Prostate gland (tissue), 2 donors: ENCODE results near the gene FBXW10. TPM values are rescaled to one million over a fixed set of nuclear protein-coding genes. Genes with fewer than 3 reads are reported as not detected.
"Not testable (repeated sequence)": the region's sequence is repeated elsewhere in the genome, so short reads cannot be mapped to it uniquely, and the experiment has no call there.

Experiments used
- DNase-seq: peaks from one replicate; pipeline ENCODE4 v3.0.0-alpha.2; 2019; ENCODE audit warnings: low spot score
- H3K27ac ChIP-seq, 2 donors: fragments of 200-600 bp; sonication (generic); 2 replicates each; pipeline ENCODE4 v1.5.1; 2017 to 2019
- H3K27me3 ChIP-seq: fragments of 200-600 bp; sonication (generic); replicated peaks from 2 replicates; pipeline ENCODE4 v1.5.1; 2019; ENCODE audit not compliant: insufficient read depth
- H3K36me3 ChIP-seq, 2 donors: fragments of 200-600 bp; sonication (generic); 1 replicate in 1 of 2; 2 replicates in 1 of 2; pipeline versions ENCODE4 v1.5.1 to v1.8.1; 2017 to 2019
- H3K4me1 ChIP-seq: fragments of 200-600 bp; sonication (generic); replicated peaks from 2 replicates; pipeline ENCODE4 v1.5.1; 2019
- H3K4me3 ChIP-seq, 2 donors: fragments of 200-600 bp; sonication (generic); 2 replicates each; pipeline ENCODE4 v1.5.1; 2017 to 2019
- H3K9me3 ChIP-seq: fragments of 200-600 bp; sonication (generic); 2 replicates; pipeline ENCODE4 v1.5.1; 2017
- WGBS: methylation state at CpG from one replicate; pipeline ENCODE4 v1.1.5; 2018; 5-methylcytosine and 5-hydroxymethylcytosine counted together
- intact Hi-C: fragments of 100-400 bp; cut with DNase I; formaldehyde crosslinking; loops from one replicate; pipeline ENCODE4 v1.14.2; 2022
- total RNA-seq, 2 donors: library from RNA; depleted of rRNA; stranded (reverse); fragments of >200 nt; gene quantifications; one replicate each; pipeline ENCODE4 v1.1.0, GENCODE V29; 2016
- TF ChIP-seq, protein P1 (sequence below), 4 experiments: fragments of 200-600 bp in 2 of 4; fragments of 450-650 bp in 2 of 4; sonication (generic) in 2 of 4; IDR thresholded peaks; 1 replicate in 3 of 4; 2 replicates in 1 of 4; pipeline ENCODE4 v1.5.1; 2016 to 2019; ENCODE audit warnings: antibody characterized with exemption in 4 of 4, mild to moderate bottlenecking in 2 of 4, moderate library complexity in 2 of 4

Gene FBXW10
- 1 to 10 TPM in 1 of 2 donors, not detected in 1; 1.8 TPM for total RNA-seq

DNA sequence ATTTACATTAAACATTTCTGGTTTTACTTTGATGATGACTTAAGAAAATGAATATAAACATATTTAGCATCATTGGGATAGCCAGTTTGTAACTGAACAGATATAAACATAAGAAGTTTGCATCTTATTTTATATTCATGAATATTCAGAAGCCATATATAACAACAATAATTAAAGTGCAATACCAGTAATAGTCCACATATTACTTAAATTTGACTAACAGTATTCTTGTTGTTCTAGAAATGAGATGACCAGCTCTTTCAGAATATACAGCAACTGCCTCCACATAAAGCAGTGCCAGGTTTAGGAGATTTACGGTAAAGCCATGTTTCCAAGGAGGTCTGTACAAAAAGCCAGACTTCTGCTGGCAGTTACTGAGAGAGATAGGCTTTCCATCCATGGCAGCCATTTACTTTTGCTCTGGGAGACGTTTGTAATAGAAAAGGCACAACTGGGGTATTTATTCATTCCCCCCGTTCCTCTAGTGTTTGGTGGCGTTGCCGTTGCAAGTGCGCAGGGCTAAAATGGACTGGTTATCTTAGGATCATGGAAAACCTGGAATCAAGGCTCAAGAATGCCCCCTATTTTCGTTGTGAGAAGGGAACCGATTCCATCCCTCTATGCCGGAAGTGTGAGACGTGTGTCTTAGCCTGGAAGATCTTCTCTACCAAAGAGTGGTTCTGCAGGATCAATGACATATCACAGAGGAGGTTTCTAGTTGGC, at the start of gene FBXW10:
TSS of gene FBXW10 (plus strand) at position 356 of the 723 bp plus-strand sequence. CDS start at position 547, 191 bp downstream.
- H3K27me3 ChIP-seq, DNase-seq, intact Hi-C loops, H3K27ac ChIP-seq, H3K36me3 ChIP-seq, H3K4me1 ChIP-seq, H3K4me3 ChIP-seq, H3K9me3 ChIP-seq: not testable (repeated sequence)
- WGBS, result 27% methylated on average over 9 of the region's 10 CpGs

- H3K27me3 ChIP-seq, DNase-seq, H3K4me3 ChIP-seq, H3K27ac ChIP-seq, H3K36me3 ChIP-seq, H3K9me3 ChIP-seq, intact Hi-C loops, H3K4me1 ChIP-seq: not testable (repeated sequence)
- WGBS, result 89% methylated on average over 2 of the region's 2 CpGs
Measured at GRCh38 chr17:18695143-18695542, 48.7 kb upstream of the FBXW10 start.

- intact Hi-C loops, H3K9me3 ChIP-seq, H3K4me1 ChIP-seq, DNase-seq, H3K36me3 ChIP-seq, H3K27ac ChIP-seq, H3K27me3 ChIP-seq: not testable (repeated sequence)
- peak overlapping the region; percentile 38 to 42 for H3K4me3 ChIP-seq
- WGBS, result 44% methylated on average over 8 of the region's 8 CpGs
Measured at GRCh38 chr17:18698473-18699103, 45.3 kb upstream of the FBXW10 start.

- intact Hi-C loops, H3K4me1 ChIP-seq: not testable (repeated sequence)
Measured at GRCh38 chr17:18705955-18706354, 37.9 kb upstream of the FBXW10 start.

DNA sequence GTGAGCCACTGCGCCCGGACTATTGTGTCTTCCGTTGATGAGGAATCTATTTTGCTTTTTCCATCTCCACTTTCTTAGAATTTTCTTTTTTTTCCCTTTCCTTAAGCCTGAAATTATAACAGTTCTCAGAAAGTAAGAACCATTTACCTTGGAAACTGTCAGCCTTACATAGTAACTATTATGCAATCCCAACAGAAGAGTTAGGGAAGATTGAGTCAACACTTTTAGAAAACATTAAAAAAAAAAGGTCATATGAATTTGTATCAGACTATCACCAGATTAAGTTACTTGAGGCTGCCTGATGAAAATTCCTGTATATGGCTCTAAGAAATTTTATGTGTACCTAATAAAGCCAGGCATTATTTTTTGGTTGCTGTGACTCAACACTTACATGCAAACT, 35.6 kb upstream of the FBXW10 start:
- H3K4me3 ChIP-seq, intact Hi-C loops, H3K27me3 ChIP-seq, H3K9me3 ChIP-seq, H3K4me1 ChIP-seq, H3K27ac ChIP-seq, H3K36me3 ChIP-seq, DNase-seq: not testable (repeated sequence)
- WGBS, result 97% methylated on average over 3 of the region's 3 CpGs

More at GRCh38 chr17:18705955-18706354, 37.9 kb upstream of the FBXW10 start:
- H3K4me3 ChIP-seq, H3K27me3 ChIP-seq, H3K36me3 ChIP-seq, H3K9me3 ChIP-seq, DNase-seq, H3K27ac ChIP-seq: not testable (repeated sequence)
- 85% methylated on average over 3 of the region's 3 CpGs for WGBS

- H3K9me3 ChIP-seq, H3K27ac ChIP-seq, H3K27me3 ChIP-seq, H3K4me1 ChIP-seq, H3K36me3 ChIP-seq, H3K4me3 ChIP-seq, intact Hi-C loops: not testable (repeated sequence)
- 13% methylated on average over 7 of the region's 7 CpGs for WGBS
- TF ChIP-seq, protein P1, sequence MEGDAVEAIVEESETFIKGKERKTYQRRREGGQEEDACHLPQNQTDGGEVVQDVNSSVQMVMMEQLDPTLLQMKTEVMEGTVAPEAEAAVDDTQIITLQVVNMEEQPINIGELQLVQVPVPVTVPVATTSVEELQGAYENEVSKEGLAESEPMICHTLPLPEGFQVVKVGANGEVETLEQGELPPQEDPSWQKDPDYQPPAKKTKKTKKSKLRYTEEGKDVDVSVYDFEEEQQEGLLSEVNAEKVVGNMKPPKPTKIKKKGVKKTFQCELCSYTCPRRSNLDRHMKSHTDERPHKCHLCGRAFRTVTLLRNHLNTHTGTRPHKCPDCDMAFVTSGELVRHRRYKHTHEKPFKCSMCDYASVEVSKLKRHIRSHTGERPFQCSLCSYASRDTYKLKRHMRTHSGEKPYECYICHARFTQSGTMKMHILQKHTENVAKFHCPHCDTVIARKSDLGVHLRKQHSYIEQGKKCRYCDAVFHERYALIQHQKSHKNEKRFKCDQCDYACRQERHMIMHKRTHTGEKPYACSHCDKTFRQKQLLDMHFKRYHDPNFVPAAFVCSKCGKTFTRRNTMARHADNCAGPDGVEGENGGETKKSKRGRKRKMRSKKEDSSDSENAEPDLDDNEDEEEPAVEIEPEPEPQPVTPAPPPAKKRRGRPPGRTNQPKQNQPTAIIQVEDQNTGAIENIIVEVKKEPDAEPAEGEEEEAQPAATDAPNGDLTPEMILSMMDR (IDR thresholded peaks at IDR 0.05), result peak in 3 of 4 experiments; percentile 51 to 61 (median 57)
- DNase-seq, result peak; percentile 65
Measured at GRCh38 chr17:18712354-18712999, 31.4 kb upstream of the FBXW10 start.

DNA sequence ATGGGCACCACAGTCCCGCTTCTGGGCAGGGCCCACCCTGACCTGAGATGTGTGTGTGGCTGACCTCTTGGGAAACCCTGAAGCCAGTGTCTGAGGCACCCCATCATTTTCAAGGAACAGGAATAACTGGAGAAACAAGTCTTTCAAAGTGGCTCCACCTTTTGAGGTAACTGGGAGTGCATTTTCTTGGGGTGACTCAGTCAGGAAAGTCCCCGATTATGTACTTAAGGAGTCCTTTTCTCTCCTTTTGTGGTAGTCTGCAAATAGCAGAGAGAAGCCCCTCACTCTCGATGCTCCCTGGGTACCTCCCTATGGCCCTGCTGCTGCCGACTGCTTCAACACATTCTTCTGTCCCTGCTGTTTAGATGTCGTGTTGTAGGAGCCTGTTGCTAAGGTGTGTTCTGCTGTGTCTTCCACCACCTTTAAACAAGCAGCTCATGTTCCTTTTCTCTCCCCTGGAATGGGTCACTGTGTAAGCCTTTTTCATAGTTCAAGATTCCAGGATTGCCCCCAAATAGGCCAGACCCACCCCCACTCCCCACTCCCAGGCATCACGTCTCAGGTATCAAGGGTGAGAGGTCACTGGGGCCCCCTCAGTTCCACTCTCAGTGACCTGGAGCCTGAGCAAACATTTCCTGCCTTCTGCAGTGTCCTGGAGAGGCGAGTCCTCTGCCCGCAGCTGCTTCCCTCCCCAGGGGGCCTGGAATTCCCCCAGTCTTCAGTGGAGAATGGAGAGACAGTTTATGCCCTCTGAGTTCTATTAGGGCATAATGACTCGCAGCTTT, 25.0 kb upstream of the FBXW10 start:
- 42% methylated on average over 8 of the region's 9 CpGs for WGBS
- H3K9me3 ChIP-seq, H3K36me3 ChIP-seq, H3K4me1 ChIP-seq, H3K27ac ChIP-seq, H3K4me3 ChIP-seq, H3K27me3 ChIP-seq, intact Hi-C loops: not testable (repeated sequence)
- peak; percentile 5 for DNase-seq

GRCh38 chr17:18719428-18720110, 24.3 kb upstream of the FBXW10 start:
- intact Hi-C loops, H3K4me1 ChIP-seq, H3K27me3 ChIP-seq, H3K9me3 ChIP-seq, DNase-seq, H3K27ac ChIP-seq, H3K36me3 ChIP-seq, H3K4me3 ChIP-seq: not testable (repeated sequence)
- 75% methylated on average over 12 of the region's 12 CpGs for WGBS

GRCh38 chr17:18721775-18722547, 21.9 kb upstream of the FBXW10 start:
- H3K27me3 ChIP-seq, intact Hi-C loops, DNase-seq, H3K4me3 ChIP-seq, H3K4me1 ChIP-seq, H3K9me3 ChIP-seq, H3K36me3 ChIP-seq, H3K27ac ChIP-seq: not testable (repeated sequence)
- 58% methylated on average over 2 of the region's 12 CpGs for whole genome bisulfite sequencing

DNA sequence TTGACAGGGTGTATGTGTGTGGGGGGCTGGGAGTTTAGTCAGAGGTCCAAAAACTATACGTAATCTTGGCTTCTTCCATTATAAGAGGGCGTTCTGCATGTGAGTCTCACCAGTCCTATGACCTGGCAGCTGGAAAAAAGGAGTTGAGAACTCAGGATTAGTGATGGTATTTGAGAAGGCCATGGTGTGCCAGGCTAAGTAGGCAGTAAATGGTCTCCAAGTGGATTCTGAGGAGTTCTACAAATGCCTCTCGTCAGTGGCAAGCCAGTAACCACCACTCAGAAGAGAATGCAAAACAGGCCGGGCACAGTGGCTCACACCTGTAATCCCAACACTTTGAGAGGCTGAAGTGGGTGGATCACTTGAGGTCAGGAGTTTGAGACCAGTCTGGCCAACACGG, 21.2 kb upstream of the FBXW10 start:
- H3K4me3 ChIP-seq, H3K27me3 ChIP-seq, DNase-seq, H3K4me1 ChIP-seq, H3K36me3 ChIP-seq, intact Hi-C loops, H3K9me3 ChIP-seq, H3K27ac ChIP-seq: not testable (repeated sequence)
- WGBS, result 81% methylated on average over 4 of the region's 5 CpGs
